ENCODE measurements around the gene TIMP3.

Gene TIMP3

GRCh38 chr22:32809786-32810554 is 8.5 kb downstream of the TIMP3 start:
- no peak for DNase-seq (ENCODE audit: low read depth)

GRCh38 chr22:32810555-32811133 is 9.1 kb downstream of the TIMP3 start:
- DNase-seq (ENCODE audit: low read depth) = no peak

DNA sequence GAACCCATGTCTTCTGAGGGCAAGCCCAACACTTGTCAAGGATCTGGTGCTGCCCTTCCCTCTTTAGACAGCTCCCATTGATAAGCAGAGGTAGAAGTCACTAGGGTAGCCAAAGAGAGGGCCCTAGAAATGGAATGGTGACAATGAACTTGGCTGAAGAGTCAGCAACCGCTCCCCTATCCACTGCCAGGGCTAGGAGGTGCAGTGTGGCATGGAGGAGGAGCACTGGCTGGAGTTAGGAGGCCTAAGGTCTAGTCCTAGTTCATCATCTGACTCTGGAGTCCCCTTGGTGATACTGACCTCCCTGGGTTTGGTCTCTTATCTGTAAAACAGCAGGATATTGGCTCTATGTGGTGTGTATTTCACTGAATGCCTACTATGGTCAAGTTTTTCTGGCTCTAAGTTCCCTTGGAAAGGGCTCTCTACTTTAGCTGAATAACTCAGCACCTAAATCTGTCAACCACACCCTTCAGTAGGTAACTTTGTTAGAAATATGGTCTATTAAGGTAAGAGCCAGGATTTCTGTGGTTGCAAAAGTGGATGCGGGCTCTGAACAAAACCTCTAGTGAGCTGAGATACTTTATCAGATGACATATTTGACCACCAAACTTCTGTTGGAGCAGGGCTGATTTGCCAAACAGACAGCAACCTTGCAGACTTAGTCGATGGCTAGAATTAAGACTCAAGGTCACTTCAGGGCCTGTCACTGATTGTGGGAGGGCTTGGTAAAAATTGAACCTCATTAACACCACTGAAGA is 10.5 kb downstream of the TIMP3 start:
- no peak for DNase-seq (ENCODE audit: low read depth)

GRCh38 chr22:32814285-32814860 is 12.9 kb downstream of the TIMP3 start:
- DNase-seq (ENCODE audit: low read depth) = no peak

GRCh38 chr22:32815059-32815458 is 13.6 kb downstream of the TIMP3 start:
- DNase-seq (ENCODE audit: low read depth) = no peak

- DNase-seq (ENCODE audit: low read depth) = no peak
Observed at GRCh38 chr22:32815943-32816342, 14.4 kb downstream of the TIMP3 start.

- DNase-seq (ENCODE audit: low read depth) = no peak
Observed at GRCh38 chr22:32817137-32817730, 15.7 kb downstream of the TIMP3 start.

GRCh38 chr22:32818446-32819115 is 17.1 kb downstream of the TIMP3 start:
- no peak for DNase-seq (ENCODE audit: low read depth)

GRCh38 chr22:32819120-32819519 is 17.6 kb downstream of the TIMP3 start:
- DNase-seq (ENCODE audit: low read depth) = no peak

DNA sequence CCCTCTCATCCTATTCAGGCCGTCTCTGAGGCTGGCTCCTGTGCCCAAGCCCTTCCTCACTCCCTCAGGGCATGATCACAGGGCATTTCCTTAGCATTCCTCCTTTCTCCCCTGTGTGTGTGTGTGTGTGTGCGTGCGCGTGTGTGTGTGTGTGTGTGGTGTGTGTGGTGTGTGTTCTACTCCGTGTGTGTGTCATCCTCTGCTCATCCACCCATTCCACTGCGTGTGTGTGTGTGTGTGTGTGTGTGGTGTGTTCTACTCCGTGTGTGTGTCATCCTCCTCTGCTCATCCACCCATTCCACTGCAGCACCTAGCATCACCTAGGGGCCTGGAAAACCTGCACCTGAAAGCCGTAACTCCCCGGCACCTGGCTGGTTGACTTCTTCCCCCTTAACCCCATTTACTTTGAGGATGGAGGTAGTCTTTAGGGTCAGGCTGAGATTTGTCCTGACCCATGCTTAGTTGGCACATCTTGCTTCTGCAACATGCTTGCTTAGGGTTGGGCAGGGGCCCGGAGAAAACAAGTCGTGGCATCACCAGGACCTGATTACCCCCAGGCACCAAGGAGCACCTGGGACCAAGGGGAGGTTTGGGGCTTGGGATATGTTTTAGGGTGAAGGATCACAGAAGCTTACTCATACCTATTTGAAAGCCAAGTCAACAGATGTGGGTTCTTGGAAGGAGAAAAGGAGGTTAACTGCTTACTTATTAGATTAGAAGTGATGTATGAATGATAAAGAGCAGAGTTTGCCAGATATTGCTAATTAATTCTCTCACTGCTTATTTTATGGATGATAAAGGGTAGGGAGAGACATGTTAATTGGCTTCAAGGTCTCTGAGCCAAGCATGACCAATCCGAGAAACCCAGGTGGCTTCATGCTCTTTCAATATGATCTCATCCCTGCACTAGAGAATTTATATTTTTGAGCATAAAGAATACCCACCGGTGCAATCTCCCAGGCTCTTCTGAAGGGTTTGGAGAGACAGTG is 18.9 kb downstream of the TIMP3 start:
- DNase-seq (ENCODE audit: low read depth) = no peak

DNA sequence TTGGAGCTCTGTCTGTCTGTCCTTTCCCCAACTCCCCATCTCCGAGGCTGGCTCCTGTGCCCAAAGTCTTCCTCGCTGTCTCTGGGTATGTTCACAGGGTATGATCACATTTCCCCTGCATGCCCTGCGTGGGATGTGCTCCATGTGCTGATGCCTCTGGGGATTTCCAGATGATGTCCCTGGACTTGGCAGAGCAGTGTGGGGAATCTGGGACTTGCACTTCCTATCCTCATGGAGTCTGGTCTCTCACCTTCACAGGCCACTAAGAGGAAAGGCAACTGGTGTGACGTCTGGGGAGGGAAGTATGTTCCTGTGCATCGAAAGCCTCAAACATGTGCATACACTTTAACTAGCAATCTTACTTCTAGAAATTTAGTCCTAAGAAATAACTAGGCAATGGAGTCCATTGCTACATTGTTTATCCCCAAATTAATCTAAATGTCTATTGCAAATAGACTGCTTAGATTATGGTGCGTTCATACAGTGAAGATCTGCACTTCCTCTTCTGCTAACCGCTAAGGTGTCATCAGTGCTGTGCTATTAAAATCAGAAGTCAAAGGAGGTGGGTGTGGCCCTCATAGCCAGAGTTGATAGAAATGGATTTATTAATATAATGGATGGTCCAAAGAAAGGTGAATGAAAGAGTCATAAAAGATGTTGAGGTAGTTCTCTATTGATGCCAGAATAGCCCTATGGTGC is 20.8 kb downstream of the TIMP3 start:
- DNase-seq (ENCODE audit: low read depth) = no peak

- no peak for DNase-seq (ENCODE audit: low read depth)
Observed at GRCh38 chr22:32823024-32823730, 21.7 kb downstream of the TIMP3 start.

DNA sequence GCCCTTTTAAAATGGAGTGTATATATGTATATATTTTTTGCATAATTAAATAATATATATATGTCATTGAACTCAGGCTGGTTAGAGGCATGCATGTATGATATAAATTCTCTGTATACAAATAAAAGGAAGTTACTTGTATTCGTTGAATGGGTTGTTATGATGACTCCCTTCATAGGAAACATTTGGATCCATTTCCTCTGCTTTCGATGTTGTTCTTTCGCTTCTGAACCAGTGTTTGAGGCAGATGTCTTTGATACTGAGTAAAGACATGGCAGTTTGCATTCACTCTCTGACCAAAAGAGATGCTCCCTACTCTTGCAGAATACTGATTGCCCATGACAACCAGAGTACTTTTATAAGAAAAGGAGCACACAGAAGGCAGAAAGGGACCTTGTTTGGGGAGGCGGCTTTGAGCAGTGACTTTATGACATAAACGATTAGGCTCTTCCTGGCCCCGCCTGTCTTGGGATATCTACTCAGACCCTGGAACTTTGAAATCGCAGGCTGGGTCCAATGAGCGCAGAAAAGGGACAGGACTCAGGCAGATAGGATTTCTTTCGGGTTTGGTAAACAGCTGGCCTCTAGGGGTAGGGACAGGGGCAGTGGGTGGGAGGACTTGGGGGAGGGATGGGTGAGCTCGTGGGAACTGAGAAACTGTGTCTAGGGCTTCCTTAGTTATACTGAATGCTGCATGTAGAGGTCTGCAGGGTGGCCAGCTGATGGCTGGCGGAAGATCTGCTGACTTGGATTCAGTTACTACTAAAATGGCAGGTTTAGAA is 23.2 kb downstream of the TIMP3 start:
- DNase-seq (ENCODE audit: low read depth) = no peak

DNA sequence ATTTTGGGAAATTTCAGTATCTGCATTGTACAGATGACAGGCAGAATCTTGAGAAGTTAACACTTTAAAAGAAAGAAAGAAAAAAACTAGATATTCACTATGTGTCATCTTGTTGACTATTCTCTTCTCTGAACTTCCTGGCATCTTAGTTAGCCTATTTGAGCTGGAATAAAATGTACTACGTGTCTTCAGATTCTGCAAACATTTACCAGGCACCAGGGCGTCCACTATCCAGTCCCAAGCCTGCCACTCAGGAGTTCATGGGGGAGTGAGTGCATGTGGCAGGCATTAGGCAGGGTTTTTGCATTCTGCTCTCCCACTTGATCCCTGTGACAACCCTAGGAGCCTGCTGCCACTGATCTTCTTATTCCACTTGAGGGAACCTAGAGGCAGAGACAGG is 25.0 kb downstream of the TIMP3 start:
- no peak for DNase-seq (ENCODE audit: low read depth)

GRCh38 chr22:32827049-32827602 is 25.6 kb downstream of the TIMP3 start:
- no peak for DNase-seq (ENCODE audit: low read depth)

- no peak for DNase-seq (ENCODE audit: low read depth)
Observed at GRCh38 chr22:32828150-32828549, 26.6 kb downstream of the TIMP3 start.

GRCh38 chr22:32828561-32828960 is 27.1 kb downstream of the TIMP3 start:
- no peak for DNase-seq (ENCODE audit: low read depth)

DNA sequence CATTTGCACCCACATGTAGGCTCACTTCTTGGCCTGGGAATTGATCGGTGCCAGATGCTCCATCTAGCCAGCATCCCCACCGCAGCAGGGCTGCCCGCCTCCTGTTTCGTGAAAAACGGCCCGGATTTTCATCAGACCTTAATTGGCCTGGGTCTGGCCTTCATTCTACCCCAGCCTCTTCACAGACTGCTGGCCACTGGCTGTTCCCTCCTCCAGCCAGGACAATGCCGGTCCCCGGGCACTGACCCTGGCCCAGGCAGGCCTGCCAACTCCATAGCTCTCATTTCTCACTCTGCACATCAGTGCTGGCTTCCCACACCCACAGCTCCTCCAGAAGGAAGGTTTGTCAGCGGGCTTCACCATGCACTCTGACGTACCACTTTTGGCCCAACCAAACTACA is 27.9 kb downstream of the TIMP3 start:
- DNase-seq (ENCODE audit: low read depth) = no peak
